Measurements from ENCODE around the gene ASAP2.

The ASAP2 gene

DNA sequence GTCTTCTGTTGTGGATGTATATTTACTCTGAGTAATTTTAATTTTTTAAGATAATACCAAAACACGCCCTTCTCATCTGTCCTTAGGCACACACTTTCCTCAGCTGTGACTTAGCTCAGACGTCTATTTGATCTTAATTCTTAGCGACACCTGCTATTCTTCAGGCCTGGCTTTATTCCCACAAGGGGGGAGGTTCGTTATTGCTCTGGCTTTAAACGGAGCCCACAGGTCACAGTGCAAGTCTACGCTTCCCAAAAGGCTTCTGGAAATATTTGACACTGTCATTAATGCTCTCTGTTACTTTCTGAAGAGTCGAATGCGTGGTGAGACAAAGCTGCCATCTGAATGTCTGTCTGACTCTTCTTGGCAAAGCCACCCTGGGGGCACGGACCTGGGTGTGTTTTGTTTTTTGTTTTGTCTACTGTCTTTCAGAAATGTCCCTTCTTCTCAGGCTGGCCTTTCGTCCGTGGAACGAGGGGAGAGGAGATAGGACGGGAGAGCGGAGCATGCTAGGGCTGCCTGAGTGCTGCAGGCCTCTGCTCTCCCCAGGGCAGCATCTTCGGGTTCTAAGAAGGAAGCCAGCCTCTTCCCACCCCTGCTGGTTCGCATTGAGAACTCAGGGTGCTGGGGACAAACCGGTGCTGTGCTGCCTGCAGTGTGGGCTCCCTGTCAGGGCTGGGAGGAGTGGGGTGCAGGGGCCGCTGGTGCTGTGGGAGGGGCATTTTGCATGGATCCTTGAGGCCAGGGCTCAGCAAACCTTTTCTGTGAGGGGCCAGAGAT is 61.9 kb downstream of the ASAP2 start:
- no peak for DNase-seq (ENCODE audit: low read depth, low spot score)
- TF ChIP-seq CTCF (IDR thresholded peaks at IDR 0.05; ENCODE audit: insufficient read depth, low read length, missing control alignments) = no peak
- POLR2A ChIA-PET = no interaction called here
- H3K4me3 ChIP-seq (ENCODE audit: low read depth, low read length) = no peak overlapping the region
- CTCF ChIA-PET = interaction anchor here (1.2 kb wide), 1 partner anchor 102 kb away, joined by 3 read pairs; no protein-coding TSS in a partner anchor

- ChIA-PET POLR2A (no interaction called here), CTCF (no interaction called here)
- DNase-seq (ENCODE audit: low read depth, low spot score) = no peak
- no peak for TF ChIP-seq CTCF (IDR thresholded peaks at IDR 0.05; ENCODE audit: insufficient read depth, low read length, missing control alignments)
- H3K4me3 ChIP-seq (ENCODE audit: low read depth, low read length) = no peak overlapping the region
These were observed 62.7 kb downstream of the ASAP2 start for GRCh38 chr2:9269295-9269694.

DNA sequence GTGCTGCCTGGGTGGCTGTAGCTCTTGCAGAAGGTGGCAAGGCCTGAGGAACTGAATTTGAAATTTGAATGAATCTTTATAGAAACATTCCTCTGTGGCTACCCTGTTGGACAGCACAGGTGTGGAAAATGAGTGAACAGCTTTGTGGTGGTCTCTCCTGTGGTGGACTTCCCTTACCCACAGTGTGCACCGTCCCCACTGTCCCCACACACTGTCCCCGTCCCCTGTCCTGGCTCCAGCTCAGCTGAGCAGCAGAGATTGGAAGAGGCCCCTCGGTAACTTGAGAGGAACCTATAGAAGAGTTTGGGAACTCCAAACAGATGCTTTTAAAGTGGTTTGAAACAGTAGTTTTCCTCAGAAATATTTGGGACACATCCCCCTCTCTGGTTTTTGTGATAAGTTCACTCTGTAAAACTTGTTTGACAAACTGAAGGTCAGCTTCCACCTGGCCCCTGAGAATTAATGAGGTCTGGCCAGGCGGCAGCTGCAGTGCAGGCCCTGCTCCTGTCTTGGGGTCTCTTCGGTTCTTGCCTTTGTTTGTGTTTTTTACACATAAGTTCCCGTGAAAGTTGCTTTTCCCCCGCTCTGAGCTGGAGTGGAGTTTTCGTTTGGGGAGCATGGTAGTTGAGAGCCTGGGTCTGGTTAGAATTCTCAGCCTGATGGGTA is 63.2 kb downstream of the ASAP2 start:
- ChIA-PET CTCF (no interaction called here), POLR2A (no interaction called here)
- no peak for TF ChIP-seq CTCF (IDR thresholded peaks at IDR 0.05; ENCODE audit: insufficient read depth, low read length, missing control alignments)

GRCh38 chr2:9271091-9271490 is 64.5 kb downstream of the ASAP2 start:
- TF ChIP-seq CTCF (IDR thresholded peaks at IDR 0.05; ENCODE audit: insufficient read depth, low read length, missing control alignments) = no peak
- no peak for DNase-seq (ENCODE audit: low read depth, low spot score)
- POLR2A ChIA-PET = no interaction called here
- CTCF ChIA-PET = no interaction called here
- no peak overlapping the region for H3K4me3 ChIP-seq (ENCODE audit: low read depth, low read length)

More for the DNA sequence above, 63.2 kb downstream of the ASAP2 start:
- DNase-seq (ENCODE audit: low read depth, low spot score) = no peak
- H3K4me3 ChIP-seq (ENCODE audit: low read depth, low read length) = no peak overlapping the region

GRCh38 chr2:9271691-9272090 is 65.1 kb downstream of the ASAP2 start:
- TF ChIP-seq CTCF (IDR thresholded peaks at IDR 0.05; ENCODE audit: insufficient read depth, low read length, missing control alignments) = no peak
- POLR2A ChIA-PET = no interaction called here
- H3K4me3 ChIP-seq (ENCODE audit: low read depth, low read length) = no peak overlapping the region
- DNase-seq (ENCODE audit: low read depth, low spot score) = no peak
- CTCF ChIA-PET = no interaction called here

DNA sequence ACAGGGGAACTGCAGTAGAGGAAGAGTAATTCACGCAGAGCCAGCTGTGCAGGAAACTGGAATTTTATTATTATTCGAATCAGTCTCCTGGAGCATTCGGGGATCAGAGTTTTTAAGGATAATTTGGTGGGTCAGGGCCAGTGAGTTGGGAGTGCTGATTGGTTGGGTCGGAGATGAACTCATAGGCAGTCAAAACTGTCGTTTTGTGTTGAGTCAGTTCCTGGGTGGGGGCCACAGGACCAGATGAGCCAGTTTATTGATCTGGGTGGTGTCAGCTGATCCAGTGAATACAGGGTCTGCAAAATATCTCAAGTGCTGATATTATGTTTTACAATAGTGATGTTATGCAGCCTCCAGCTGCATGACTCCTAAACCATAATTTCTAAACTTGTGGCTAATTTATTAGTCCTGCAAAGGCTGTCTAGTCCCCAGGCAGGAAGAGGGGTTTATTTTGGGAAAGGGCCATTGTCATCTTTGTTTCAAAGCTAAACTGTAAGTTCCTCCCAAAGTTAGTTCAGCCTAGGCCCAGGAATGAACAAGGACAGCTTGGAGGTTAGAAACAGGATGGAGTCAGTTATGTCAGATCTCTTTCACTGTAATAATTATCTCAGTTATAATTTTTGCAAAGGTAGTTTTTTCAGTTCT is 67.0 kb downstream of the ASAP2 start:
- no peak overlapping the region for H3K4me3 ChIP-seq (ENCODE audit: low read depth, low read length)
- DNase-seq (ENCODE audit: low read depth, low spot score) = no peak
- POLR2A ChIA-PET = no interaction called here
- TF ChIP-seq CTCF (IDR thresholded peaks at IDR 0.05; ENCODE audit: insufficient read depth, low read length, missing control alignments) = no peak
- CTCF ChIA-PET = interaction anchor here (0.7 to 1.3 kb wide), 2 partner anchors 12 kb away, joined by 3 to 8 read pairs; no protein-coding TSS in a partner anchor
